Measurements from ENCODE around the gene HOXD8.

DNA sequence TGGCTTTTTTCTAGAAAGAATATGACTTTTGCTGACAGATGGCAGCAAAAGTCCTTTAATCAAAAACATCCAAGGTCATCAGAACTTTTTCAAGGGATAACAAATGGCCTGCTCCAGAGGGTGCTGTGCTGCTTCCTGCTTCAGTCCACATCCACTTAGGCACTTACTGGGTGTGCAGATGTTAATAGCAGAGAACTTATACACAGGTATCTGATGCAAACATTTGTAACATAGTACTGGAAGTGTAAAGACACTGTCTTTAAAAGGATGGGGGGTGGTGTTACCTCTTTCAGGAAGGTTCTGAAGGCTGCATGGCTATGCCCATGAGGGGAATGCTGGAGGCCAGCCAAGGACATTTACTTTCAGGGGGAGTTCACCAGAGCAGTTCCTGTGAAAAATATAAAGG is 5.5 kb downstream of the HOXD8 start:
- TF ChIP-seq, protein P1, sequence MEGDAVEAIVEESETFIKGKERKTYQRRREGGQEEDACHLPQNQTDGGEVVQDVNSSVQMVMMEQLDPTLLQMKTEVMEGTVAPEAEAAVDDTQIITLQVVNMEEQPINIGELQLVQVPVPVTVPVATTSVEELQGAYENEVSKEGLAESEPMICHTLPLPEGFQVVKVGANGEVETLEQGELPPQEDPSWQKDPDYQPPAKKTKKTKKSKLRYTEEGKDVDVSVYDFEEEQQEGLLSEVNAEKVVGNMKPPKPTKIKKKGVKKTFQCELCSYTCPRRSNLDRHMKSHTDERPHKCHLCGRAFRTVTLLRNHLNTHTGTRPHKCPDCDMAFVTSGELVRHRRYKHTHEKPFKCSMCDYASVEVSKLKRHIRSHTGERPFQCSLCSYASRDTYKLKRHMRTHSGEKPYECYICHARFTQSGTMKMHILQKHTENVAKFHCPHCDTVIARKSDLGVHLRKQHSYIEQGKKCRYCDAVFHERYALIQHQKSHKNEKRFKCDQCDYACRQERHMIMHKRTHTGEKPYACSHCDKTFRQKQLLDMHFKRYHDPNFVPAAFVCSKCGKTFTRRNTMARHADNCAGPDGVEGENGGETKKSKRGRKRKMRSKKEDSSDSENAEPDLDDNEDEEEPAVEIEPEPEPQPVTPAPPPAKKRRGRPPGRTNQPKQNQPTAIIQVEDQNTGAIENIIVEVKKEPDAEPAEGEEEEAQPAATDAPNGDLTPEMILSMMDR (IDR thresholded peaks at IDR 0.05) = no peak
- no peak for TF ChIP-seq POLR2A (IDR thresholded peaks at IDR 0.05)

Measured in testis (tissue), 2 donors.